ENCODE data around the gene COL16A1.
A peak's percentile ranks its signal among the peaks of the same experiment; 100 is the strongest.

COL16A1 gene

GRCh38 chr1:31706384-31707058 lies 2.7 kb upstream of the COL16A1 start (continued):
- TF ChIP-seq ZNF280D (tag by site-specific recombination; IDR thresholded peaks at IDR 0.05) (no peak), IKZF3 (tag by site-specific recombination; IDR thresholded peaks at IDR 0.05) (no peak), ZNF585B (tag by site-specific recombination; IDR thresholded peaks at IDR 0.05) (no peak), ZNF146 (tag by site-specific recombination; IDR thresholded peaks at IDR 0.05) (no peak), ZNF24 (tag by site-specific recombination; IDR thresholded peaks at IDR 0.05) (no peak), PBX3 (CRISPR knock-in tag; IDR thresholded peaks at IDR 0.05) (no peak), ZNF335 (tag by site-specific recombination; conservative IDR thresholded peaks at IDR 0.05) (no peak)

- Histone ChIP-seq H3K4me3 (ENCODE audit: low read depth, low read length) (no peak overlapping the region), H3K9me3 (ENCODE audit: control insufficient read depth, insufficient read depth, low read depth, low read length) (no peaks in the 10 kb centered on the region), H3K36me3 (ENCODE audit: control insufficient read depth in 2 of 2, insufficient read depth in 1 of 2, low read length in 2 of 2) (no peaks in the 10 kb centered on the region), H3K27ac (ENCODE audit: extremely low read depth, low read depth, low read length) (no peak overlapping the region), H3K4me1 (ENCODE audit: control insufficient read depth, insufficient read depth, low read length) (peaks cover 3% of the 10 kb centered on the region)
- POLR2A ChIA-PET, result no interaction called here
- CTCF ChIA-PET, result interaction anchor here (0.9 to 4.0 kb wide), 6 partner anchors 8 to 83 kb away, joined by 3 to 22 read pairs (median 4); no protein-coding TSS in a partner anchor
- TF ChIP-seq ZBTB1 (tag by site-specific recombination; IDR thresholded peaks at IDR 0.05) (no peak), ZNF768 (tag by site-specific recombination; IDR thresholded peaks at IDR 0.05) (no peak), KLF9 (tag by site-specific recombination; IDR thresholded peaks at IDR 0.05; ENCODE audit: low read depth) (peak; percentile 51; the same call in 1 of the 2 replicates), GFI1B (tag by site-specific recombination; IDR thresholded peaks at IDR 0.05) (no peak), INSM2 (tag by site-specific recombination; IDR thresholded peaks at IDR 0.05) (no peak), ZNF416 (tag by site-specific recombination; IDR thresholded peaks at IDR 0.05) (no peak), HIC1 (tag by site-specific recombination; IDR thresholded peaks at IDR 0.05) (no peak), GLIS2 (tag by site-specific recombination; IDR thresholded peaks at IDR 0.05) (no peak), ZNF398 (tag by site-specific recombination; IDR thresholded peaks at IDR 0.05) (no peak), ZNF501 (tag by site-specific recombination; IDR thresholded peaks at IDR 0.05) (no peak), ZNF214 (tag by site-specific recombination; IDR thresholded peaks at IDR 0.05; ENCODE audit: borderline replicate concordance) (no peak), ZNF274 (IDR thresholded peaks at IDR 0.05; ENCODE audit: low read length) (no peak), ZNF274 (tag by site-specific recombination; IDR thresholded peaks at IDR 0.05; ENCODE audit: borderline replicate concordance) (no peak), ZNF561 (tag by site-specific recombination; IDR thresholded peaks at IDR 0.05; ENCODE audit: borderline replicate concordance) (no peak), ZNF335 (tag by site-specific recombination; conservative IDR thresholded peaks at IDR 0.05) (no peak), ZNF704 (tag by site-specific recombination; IDR thresholded peaks at IDR 0.05) (no peak), SCRT2 (tag by site-specific recombination; IDR thresholded peaks at IDR 0.05) (no peak), GLIS1 (tag by site-specific recombination; IDR thresholded peaks at IDR 0.05) (no peak)
Measured at GRCh38 chr1:31705080-31705866, 1.5 kb upstream of the COL16A1 start.
